Amniotic epithelial cell (primary cell): ENCODE data around the gene ZBTB8B.
A peak's percentile ranks its signal among the peaks of the same experiment; 100 is the strongest.
"Not testable (repeated sequence)": the region's sequence is repeated elsewhere in the genome, so short reads cannot be mapped to it uniquely, and the experiment has no call there.

Experiments used
- DNase-seq: peaks from one replicate; pipeline ENCODE4 v3.0.0-alpha.2; 2010; ENCODE audit warnings: low read depth

The ZBTB8B gene

DNA sequence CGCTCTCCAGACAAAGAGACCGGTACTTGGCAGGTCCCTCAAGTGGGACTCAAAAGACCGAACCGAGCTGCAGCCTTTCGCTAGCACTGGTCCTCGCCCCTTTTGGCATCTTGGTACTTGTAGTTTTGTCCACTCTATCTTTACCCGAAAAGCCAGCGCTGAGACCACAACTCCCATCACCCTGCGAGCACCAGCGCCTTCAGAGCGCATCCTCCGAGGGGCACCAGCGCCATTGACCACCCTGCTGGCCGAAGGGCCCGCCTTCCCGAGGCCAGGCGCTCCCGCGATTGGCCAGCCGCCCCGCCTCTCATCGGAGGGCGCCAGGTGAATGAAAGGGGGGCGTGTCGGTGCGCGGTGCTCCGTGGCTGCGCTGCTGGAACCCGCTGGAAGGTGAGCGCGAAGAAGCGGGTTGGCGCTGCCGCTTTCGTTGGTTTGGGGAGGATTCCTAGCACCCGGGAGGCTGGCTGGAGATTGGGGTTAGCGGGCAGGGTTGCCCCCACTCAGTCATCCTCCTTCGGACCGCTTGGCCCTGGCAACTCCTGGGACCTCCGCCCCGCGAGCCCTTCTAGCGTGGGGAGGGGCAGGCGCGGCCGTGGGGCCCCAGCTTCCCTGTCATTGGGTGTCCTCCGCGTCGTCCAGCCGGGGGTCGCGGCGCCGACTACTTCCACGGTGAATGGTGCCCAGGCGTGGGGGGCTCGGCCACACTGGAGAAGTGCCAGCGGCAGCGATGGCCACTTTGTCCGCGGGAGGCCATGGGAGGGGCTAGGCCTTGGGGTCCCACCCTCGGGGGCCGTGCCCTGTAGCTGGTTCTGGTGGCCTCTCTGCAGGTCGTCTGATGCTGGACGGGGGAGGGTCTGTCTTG lies at the start of gene ZBTB8B:
ZBTB8B (plus strand) TSS at position 357 of the 862 bp plus-strand sequence. CDS start 5,553 bp downstream, outside the sequence.
- DNase-seq, result peak; percentile 39

GRCh38 chr1:32421775-32422174 lies 43.1 kb upstream of the ZBTB8B start:
- no peak for DNase-seq

DNA sequence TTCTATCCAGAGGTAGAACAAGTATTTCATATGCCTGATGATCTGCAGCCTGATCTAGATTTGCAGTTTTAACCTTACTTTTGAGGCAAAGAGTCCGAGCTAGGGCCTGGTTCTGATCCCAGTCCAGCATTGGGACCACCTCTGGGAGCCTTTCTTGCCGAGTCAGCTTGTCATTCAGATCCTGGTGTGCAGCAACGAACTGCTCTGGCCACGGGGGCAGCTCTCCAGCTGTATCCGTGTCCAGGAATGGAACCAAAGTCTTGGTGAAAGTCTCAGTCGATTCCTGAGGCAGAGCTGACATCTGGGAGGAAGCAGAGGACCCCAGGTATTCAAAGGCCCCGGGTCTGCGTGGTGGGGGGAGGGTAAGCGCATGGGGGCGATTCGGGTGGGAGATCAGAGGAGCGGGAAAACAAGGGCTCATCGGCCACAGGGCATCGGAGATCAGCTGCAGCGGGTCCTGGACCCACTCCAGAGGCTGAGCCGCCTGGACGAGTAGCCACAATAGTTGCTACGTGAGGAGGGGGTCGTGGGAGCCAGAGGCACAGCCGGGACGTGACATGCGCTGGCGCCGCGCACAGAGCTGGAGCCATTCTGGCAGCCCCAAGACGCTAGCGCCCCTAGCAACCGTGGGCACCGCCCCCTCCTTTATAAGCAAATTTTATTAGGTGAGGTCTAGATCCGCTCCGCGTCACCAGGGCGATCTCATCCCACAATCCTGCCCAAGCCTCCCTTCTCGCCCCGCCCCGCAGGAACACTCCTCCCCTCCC lies 38.2 kb upstream of the ZBTB8B start:
- no peak for DNase-seq

DNA sequence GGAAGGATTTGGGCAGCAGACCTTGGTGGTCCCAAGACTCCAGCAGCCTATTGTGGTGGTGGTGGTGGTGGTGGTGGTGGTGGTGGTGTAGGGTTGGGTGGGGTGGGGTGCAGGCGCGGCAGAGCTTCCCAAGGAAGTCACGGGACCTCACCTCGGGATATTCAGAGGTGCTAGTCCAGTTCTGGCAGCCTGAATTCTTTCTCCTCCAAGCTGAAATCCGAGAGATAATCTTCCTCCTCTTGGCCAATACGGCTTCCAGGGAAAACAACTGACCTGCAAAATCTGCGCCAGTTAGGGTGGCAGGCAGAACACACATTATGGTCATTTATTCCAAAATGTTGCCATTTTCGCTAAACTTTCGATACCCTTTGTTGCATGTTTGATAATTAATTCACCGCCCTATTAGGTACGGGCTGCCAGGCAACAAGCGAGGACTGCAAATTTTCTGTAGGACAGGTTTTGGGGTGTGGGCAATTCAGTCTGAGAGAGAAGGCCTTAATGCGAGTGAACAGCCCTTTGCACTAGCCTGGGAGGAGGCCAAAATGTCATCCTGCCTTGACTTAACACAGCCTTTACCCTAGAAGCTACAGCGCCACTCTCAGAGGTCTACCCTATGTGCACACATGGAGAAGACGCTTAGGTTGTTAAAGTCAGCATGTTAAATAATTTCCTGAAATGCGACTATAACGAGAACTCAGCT lies 37.5 kb upstream of the ZBTB8B start:
- DNase-seq, result no peak

GRCh38 chr1:32431736-32432400 lies 33.0 kb upstream of the ZBTB8B start:
- DNase-seq, result no peak

- DNase-seq, result no peak
Measured at GRCh38 chr1:32438136-32438535, 26.7 kb upstream of the ZBTB8B start.

DNA sequence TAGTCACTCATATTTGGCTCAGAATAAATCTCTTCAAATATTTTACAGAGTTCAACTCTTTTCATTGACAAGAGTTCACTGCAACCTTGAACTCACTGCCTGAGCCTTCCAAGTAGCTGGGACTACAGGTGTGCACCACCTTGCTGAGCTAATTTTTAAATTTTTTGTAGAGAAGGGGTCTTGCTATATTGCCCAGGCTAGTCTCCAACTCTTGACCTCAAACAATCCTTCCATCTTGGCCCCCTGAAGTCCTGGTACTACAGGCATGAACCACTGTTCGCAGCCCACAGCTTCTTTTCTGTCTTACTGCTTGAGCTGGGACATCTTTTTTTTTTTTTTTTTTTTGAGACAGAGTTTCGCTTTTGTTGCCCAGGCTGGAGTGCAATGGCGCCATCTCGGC lies 26.1 kb upstream of the ZBTB8B start:
- DNase-seq, result not testable (repeated sequence)

- DNase-seq, result not testable (repeated sequence)
Measured at GRCh38 chr1:32441467-32441866, 23.4 kb upstream of the ZBTB8B start.

DNA sequence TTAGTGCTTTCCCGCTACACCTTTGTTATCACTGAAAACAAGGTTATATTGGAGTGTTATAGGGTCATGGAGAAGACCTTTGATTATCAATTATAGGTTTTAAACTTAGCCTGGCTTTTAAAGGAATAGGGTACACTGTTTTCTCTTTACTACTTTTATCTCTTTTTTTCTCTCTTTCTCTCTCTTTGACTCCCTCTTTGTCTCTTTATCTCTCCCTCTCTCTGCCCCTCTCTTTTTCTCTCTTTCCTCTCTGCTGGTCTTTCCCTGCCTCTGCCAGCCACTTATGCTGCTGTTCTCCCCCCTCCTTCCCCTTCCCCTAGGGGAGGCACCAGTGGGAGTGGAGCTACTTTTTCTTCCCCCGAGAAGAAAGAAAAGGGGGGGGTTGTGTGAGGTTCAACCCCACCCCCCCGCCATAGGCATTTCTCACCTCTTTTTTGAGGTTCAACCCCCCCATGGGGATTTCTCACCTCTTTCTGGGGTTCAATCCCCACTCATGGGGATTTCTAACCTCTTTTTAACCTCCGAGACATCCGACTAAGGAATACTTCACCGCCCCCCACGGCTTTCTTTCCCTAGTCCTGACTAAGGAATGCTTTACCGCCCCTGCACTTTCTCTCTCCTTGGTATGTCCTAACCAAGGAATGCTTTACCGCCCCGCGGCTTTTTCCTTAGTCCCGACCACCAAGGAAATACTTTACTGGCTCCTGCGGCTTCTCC lies 17.2 kb upstream of the ZBTB8B start:
- DNase-seq, result peak; percentile 89

DNA sequence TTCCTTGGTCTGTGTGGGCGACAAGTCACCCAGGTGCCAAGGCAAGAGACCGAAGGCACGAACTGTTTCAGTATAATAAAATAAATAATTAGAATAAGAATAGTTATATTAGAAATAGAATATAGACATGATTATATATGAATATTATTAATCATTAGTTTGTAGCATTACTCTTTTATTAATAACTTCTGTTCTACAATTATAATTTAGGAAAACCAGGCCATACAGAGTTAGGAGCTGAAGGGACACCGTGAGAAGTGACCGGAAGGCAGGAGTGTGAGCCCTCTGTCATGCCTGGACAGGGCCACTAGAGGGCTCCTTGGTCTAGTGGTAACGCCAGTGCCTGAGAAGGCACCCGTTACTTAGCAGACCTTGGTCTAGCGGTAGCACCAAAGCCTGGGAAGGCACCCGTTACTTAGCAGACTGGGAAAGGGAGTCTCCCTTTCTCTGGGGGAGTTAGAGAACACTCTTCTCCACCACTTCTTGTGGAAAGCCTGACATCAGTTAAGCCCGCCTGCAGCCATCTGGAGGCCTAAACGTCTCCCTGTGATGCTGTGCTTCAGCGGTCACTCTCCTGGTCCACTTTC lies 16.6 kb upstream of the ZBTB8B start:
- DNase-seq, result peak; percentile 81

DNA sequence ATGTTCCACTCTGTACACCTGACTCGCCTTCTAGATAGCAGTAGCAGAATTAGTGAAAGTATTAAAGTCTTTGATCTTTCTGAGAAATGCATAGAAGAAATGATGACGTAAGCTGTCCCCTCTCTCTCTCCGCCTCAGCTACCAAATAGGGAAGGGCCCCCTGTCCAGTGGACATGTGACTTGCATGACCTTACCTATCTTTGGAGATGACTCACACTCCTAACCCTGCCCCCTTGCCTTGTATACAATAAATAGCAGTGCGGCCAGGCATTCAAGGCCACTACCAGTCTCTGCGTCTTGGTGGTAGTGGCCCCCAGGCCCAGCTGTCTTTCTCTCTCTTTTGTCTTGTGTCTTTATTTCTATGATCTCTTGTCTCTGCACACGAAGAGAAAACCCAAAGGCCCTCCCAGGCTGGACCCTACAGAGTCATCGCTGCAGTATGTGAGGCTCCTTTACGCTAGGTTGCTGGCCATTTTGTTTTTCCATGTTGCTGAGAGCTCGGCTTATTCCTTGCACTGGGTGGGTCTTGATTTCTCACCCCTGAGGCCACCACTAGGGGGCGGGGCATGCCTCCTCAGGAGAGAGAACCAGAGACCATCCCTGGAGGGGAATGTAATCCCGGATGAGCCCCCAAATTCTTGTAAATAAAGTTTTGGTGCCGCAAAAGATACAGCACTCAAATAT lies 16.0 kb upstream of the ZBTB8B start:
- peak; percentile 23 for DNase-seq

DNA sequence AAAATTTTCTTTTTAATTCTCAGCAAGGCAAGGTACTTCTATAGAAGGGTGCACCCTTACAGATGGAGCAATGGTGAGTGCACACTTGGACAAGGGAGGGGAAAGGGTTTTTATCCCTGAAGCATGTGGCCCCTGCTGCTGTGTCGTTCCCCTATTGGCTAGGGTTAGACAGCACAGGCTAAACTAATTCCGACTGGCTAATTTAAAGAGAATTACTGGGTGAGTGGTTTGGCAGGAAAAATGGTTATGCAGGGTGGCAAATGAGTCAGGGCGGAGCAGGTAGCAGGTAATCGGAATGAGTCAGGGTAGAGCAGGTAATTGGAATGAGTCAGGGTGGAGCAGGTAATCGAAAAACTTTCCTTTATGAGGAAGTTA lies 15.4 kb upstream of the ZBTB8B start:
- DNase-seq, result not testable (repeated sequence)

DNA sequence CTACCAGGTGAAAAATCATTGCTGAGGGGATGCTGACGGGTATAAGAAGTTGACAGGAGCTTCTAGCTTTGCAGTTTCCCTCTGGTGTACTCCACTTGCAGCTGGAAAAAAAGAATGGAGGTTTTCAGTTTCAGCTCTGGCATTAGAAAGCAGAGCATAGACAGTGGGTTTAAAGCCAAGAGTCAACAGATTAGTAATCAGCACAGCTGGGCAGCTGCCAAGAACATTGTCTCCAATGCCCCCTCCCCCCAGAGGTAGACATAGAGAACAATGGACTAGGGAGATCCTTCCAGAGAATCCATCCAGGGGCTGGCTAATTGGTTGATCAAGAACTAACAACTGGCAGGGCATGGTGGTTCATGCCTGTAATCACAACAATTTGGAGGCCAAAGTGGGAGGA lies 10.1 kb upstream of the ZBTB8B start:
- DNase-seq, result peak; percentile 40

GRCh38 chr1:32455958-32456357 lies 8.9 kb upstream of the ZBTB8B start:
- no peak for DNase-seq

DNA sequence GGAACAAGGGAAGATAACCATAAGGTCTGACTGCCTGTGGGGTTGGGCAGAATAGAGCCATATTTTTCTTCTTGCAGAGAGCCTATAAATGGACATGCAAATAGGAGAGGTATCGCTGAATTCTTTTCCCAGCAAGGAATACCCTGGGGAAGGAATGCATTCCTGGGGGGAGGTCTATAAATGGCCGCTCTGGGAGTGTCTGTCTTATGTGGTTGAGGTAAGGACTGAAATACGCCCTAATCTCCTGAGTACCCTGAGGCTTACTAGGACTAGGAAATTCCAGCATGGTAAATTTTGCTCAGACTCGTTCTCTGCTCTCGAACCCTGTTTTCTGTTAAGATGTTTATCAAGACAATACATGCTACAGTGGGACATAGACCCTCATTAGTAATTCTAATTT lies 6.1 kb upstream of the ZBTB8B start:
- DNase-seq, result not testable (repeated sequence)

GRCh38 chr1:32462977-32463376 lies 1.9 kb upstream of the ZBTB8B start:
- not testable (repeated sequence) for DNase-seq

- DNase-seq, result peak; percentile 14
Measured at GRCh38 chr1:32464191-32464715, 619 bp upstream of the ZBTB8B start.

- no peak for DNase-seq
Measured at GRCh38 chr1:32465578-32465933, 684 bp downstream of the ZBTB8B start.

DNA sequence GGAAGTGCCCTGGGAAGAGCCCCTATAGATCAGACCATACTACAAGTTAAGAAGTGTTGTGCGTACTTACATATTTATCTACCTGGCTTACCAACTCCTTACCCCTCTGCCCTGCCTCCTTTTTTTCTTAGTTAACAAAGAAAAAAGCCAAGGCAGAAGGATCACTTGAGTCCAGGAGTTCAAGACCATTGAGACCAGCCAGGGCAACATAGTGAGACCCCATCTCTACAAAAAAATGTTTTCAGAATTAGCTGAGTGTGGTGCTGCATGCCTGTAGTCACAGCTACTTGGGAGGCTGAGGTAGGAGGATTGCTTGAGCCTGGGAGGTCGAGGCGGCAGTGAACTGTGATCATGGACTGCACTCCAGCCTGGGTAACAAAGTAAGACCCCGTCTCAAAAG lies 1.9 kb downstream of the ZBTB8B start:
- no peak for DNase-seq

GRCh38 chr1:32468791-32469190 lies 3.9 kb downstream of the ZBTB8B start:
- no peak for DNase-seq
